NCI-H1092 treated with DMSO at 0.1 percent for 48 hours (cell line): ENCODE results near the gene OSGIN1.
A peak's percentile ranks its signal among the peaks of the same experiment; 100 is the strongest.

ENCODE experiments used
- DNase-seq: peaks from one replicate; lab custom pipeline; 2025; lab: John Stamatoyannopoulos, UW

The OSGIN1 gene

DNA sequence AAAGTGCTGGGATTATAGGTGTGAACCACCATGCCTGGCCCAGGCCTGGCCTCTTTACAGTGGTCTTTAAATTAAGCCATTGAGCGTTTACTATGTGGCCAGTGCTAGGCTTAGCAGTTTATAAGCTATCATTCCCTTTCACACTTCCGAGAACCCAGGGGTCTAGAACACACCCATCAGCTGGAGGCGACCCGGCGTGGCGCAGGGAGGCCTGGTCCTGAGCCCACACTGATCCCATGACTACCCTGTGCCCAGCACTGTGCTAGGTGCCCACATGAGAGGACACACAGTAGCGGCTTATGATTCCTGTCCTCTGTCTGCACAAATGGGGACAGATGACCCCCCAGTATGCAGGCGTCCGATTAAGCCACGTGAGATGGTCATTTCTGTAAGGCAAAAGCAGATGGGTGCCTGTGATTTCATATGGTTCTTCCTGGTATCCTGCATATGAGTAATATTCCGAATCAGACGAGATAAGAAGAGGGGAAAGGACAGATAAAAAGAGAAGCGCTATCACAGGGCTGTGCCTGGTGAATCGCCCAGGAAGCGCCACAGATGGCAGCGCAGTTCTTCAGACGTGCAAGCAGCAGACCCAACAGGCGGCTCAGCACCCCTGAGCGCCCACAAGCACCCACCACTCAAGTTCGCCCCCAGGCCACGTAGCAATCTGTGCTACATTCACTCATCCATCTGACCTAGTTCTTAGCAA is 5.3 kb downstream of the OSGIN1 start:
- DNase-seq, result no peak

DNA sequence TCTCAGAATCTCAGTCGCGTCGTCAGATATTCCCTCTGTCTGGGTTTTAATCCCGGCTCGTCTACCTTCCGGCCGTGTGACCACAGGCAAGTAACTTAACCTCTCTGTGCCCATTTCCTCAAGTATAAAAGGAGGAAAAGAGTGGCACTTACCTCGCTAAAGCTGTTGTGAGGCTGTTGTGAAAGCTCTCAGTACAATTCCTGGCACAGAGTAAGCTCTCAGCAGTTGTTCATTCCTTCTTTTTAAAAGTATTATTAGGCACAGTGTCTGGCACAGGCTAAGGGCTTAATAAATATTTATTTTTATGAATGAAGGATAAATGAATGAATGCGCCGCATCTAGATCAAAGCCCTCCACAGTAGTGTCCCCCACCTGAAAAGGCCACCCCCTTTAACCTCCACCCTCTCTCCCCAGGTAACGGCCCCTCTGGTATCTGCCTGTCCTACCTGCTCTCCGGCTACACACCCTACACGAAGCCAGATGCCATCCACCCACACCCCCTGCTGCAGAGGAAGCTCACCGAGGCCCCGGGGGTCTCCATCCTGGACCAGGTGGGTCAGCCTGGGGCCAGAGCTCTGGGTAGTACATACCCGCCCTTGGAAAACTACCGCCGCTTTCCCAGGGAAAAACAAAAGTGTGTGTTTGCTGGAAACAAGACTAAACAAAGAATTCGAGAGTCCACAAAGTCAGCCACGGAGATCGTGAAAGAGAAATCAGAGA is 6.0 kb downstream of the OSGIN1 start:
- DNase-seq, result no peak

DNA sequence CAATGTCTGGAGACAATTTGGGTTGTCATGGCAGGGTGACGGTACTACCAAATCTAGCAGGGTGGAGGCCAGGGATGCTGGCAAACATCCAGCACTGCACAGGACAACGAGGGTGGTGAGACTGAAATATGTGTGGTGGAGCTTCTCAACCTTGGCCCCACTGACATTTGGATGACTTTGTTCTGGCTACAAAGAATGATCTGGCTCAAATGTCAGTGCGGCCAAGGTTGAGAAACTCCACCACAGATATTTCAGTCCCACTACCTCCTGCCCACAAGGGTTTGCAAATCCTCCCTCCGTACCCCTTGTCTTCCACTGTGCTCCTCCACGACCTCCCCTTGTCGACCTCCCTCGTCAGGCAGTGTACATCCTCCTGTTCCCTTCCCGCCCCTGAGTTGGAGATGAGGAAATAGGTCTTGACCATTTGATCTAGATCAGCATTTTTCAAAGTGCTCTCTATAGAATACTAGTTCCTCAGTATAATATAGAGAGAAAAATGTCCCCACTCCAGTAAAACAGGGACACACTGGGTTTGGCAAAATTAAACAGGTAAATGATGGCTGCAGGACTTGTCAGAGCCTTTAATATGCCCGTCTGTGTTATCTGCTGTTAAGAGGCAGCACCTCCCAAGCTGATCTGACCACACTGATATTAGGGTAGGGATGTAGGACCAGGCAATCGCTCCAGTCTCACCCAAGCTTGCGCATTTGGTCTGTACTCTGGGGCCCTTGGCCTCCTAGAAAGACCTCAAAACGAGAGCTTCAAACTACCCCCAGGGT is 6.8 kb downstream of the OSGIN1 start:
- no peak for DNase-seq

DNA sequence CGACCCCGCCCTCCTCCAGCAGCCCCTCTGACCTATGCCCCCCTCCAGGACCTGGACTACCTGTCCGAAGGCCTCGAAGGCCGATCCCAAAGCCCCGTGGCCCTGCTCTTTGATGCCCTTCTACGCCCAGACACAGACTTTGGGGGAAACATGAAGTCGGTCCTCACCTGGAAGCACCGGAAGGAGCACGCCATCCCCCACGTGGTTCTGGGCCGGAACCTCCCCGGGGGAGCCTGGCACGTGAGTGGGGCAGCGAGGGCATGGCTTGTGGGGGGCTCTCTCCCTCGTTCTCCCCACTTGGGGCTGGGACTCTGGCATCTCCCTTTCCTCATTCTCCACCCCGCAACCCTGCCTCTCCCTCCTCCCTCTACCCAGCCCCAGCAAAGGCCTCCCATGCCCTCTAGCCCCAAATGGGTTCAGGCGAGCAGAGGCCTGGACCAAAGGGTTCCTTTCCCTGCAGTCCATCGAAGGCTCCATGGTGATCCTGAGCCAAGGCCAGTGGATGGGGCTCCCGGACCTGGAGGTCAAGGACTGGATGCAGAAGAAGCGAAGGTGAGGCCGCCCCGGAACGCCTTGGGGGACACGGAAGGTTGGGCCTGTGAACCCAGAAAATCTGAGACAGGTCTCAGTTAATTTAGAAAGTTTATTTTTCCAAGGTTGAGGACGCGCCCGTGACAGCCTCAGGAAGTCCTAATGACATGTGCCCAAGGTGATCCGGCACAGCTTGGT is 7.6 kb downstream of the OSGIN1 start:
- DNase-seq, result no peak

DNA sequence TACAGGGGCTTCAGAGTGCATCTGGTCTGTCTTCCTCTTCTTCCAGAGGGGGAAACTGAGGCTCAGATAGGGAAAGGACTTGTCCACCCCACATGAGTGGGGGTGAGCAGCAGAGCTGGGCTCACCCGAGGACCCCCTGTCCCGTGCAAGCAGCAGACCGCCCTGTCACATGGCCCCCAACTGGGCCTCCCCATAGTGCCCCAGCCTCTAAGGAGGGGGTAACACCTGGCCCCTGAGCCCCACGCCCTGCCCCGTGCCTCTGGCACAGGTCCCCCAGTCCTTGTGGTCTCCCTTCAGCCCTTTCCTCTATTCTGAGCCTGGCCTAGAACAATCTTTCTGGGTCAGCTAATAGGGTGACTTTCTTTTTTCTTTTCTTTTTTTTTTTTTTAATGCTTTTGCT is 8.6 kb downstream of the OSGIN1 start:
- DNase-seq, result no peak

DNA sequence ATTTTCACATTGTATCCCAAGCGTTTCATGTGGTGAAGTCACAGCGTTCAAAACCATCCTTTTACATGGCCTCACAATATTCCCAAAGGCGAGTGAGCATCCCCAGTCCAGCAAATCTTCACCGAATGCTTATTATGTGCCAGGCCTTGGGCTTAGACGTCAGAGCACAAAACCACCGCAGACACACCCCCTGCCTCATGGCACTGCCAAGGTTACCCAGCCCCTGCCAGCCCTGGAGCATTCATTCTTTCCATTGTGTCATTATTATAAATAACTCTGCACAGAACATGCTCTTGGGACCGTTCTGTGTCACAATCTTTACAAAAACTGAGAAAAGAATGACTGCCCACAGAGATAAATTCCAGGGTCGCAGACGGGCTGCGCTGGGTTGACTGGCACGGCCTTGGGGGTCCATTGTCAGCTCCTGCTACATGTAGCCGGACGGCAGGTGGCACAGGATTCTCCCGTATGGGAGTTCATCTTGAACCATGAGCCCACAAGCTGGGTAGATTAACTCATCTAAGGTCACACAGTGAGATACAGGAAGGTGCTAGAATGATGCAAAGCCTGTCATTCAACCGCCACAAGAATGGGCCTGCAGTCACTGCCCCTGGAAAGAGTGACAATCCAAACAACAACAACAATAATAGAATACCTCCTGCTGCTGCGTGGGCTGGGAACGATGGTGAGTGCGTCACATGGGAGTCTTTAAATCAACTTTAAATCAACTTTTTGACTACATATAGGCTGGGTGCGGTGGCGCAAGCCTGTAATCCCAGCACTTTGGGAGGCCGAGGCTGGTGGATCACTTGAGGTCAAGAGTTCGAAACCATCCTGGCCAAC is 10.5 kb downstream of the OSGIN1 start:
- DNase-seq, result no peak

DNA sequence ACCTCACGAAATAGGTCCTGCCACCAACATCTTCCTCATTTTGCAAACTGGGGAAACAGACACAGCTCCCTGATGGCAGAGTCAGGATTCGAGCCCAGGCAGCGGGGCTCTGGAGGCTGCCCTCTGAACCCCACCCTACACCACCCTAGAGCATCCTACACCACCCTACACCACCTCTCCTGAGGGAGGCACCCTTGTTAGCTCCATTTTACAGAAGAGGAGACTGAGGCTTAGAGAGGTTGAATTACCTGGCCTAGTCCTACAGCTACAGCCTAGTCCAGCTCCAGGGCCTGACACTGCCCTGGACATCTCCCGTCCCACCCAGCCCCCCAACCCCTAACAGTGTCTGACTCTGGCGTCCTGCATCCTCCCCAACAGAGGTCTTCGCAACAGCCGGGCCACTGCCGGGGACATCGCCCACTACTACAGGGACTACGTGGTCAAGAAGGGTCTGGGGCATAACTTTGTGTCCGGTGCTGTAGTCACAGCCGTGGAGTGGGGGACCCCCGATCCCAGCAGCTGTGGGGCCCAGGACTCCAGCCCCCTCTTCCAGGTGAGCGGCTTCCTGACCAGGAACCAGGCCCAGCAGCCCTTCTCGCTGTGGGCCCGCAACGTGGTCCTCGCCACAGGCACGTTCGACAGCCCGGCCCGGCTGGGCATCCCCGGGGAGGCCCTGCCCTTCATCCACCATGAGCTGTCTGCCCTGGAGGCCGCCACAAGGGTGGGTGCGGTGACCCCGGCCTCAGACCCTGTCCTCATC is 11.8 kb downstream of the OSGIN1 start:
- DNase-seq, result no peak

DNA sequence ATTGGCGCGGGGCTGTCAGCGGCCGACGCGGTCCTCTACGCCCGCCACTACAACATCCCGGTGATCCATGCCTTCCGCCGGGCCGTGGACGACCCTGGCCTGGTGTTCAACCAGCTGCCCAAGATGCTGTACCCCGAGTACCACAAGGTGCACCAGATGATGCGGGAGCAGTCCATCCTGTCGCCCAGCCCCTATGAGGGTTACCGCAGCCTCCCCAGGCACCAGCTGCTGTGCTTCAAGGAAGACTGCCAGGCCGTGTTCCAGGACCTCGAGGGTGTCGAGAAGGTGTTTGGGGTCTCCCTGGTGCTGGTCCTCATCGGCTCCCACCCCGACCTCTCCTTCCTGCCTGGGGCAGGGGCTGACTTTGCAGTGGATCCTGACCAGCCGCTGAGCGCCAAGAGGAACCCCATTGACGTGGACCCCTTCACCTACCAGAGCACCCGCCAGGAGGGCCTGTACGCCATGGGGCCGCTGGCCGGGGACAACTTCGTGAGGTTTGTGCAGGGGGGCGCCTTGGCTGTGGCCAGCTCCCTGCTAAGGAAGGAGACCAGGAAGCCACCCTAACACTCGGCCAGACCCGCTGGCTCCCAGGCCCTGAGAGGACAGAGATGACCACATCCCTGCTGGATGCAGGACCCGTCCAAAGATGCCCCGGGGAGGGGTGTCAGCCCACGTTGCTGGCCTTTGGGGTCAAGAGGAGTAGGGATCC is 12.6 kb downstream of the OSGIN1 start:
- DNase-seq, result no peak

DNA sequence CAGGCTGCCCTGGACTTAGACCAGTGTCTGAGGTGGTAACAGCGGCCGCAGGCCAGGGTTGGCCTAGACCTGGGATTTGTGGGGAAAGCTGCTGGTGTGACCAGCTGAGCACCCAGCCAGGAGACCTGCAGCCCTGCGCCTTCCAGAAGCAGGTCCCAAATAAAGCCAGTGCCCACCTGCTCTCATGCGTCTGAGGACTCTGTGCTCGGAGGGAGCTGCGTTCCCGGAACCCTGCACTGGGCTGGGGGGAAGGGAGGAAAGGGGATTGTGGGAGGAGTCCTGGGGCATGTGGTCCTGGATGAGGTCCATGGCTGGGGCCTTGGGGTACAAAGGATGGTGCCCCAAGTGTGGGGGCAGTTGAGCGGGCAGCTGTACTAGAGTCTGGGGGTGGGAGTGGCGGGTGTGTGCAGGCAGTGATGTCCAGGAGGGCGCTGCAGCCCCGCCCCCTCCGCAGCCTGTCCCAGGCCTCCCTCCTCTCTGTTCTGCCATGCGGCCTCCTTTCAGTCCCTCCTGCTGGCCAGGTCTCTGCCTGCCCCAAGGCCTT is 13.2 kb downstream of the OSGIN1 start:
- DNase-seq, result no peak

DNA sequence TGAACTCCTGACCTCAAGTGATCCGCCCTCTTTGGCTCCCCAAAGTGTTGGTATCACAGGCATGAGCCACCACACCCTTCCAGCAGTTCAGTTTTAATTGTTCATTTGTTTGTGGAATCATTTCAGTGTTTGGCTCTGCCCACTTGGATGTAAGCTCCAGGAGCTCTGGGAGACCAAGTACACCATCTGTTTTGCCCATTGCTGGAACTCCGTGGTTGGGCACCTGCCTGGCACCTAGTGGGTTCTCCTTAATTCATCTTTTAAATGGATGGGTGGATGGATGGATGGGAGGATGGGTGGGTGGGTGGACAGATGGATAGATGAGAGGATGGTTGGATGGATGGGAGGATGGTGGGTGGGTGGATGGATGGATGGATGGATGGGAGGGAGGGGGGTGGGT is 14.1 kb downstream of the OSGIN1 start:
- DNase-seq, result no peak

DNA sequence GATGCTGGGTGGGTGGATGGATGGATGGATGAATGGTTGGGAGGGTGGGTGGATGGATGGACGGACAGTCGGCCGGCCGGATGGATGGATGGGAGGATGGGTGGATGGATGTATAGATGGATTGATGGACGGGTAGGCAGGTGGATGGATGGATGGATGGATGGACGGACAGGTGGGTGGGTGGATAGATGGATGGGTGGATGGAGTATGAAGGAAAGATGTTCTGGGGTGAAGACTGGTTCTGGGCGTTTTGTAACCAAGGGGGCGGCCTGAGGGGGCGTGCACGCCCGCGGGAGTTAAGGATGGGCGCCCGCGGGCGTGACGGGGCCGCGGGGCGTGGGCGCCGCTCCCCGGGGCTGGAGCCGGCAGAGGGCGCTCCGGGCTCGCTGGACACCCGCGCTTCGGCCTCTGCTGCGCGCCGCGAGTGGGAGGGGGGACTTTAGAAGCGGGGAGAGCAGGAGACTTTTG is 14.8 kb downstream of the OSGIN1 start, which contains the start of gene NECAB2:
Gene NECAB2, plus strand, starts transcription at position 407 of the 468 bp plus-strand sequence. CDS start 405 bp downstream, outside the sequence.
- DNase-seq, result peak; percentile 4

DNA sequence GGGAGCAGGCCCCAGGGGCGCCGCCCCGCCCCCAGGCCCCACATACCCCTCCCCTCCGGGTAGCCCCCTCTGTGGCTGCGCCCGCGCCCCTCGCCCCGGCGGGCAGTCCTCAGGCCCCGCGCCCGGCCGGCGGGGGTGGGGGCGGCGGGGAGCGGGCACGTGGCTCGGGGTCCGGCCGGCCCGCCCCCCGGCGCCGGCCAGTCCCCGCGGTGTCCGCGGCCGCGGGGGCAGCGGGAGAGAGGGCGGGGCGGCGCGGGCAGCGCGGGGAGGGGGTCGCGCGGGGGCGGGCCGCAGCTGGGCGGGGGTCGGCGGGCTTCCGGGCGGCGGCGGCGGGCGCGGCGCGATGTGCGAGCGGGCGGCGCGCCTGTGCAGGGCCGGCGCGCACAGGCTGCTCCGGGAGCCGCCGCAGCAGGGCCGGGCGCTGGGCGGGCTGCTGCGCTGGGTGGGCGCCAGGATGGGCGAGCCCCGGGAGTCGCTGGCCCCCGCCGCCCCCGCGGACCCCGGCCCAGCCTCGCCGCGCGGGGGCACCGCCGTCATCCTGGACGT is 15.3 kb downstream of the OSGIN1 start:
- DNase-seq, result peak; percentile 13

DNA sequence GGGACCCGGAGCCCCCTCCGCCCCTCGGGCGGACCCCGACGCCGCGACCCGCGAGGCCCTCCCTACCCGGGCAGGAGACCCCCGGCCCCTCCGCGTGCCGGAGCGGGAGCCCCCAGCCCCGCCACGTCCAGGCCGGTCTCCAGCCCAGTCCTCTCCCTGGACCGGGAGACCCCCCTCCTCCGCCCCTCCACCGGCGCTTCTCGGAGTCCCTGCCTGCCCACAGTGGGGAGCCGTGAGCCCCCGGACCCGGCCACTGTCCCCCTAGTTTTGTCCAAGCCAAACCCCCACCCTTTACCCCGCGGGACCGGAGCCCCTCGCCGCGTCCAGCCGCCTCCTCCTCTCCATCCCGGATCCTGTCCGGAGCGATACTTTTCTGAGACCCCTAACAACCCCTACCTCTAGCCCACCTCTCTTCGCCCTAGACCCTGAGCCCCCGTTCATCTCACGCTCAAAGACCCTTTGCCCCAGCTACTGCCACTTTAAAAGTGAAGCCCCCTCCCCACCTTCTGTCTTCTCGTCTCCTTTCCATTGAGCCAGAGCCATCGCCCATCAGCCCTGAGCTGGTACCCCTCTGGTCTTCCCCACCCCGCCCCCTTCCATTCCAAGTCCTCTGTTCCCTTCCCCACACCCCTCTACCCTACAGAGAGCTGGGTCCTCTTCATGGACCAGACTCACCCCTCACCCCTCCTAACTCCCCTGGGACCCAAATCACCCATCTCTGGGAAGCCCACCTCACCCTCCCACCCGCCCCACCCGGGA is 16.0 kb downstream of the OSGIN1 start:
- no peak for DNase-seq

DNA sequence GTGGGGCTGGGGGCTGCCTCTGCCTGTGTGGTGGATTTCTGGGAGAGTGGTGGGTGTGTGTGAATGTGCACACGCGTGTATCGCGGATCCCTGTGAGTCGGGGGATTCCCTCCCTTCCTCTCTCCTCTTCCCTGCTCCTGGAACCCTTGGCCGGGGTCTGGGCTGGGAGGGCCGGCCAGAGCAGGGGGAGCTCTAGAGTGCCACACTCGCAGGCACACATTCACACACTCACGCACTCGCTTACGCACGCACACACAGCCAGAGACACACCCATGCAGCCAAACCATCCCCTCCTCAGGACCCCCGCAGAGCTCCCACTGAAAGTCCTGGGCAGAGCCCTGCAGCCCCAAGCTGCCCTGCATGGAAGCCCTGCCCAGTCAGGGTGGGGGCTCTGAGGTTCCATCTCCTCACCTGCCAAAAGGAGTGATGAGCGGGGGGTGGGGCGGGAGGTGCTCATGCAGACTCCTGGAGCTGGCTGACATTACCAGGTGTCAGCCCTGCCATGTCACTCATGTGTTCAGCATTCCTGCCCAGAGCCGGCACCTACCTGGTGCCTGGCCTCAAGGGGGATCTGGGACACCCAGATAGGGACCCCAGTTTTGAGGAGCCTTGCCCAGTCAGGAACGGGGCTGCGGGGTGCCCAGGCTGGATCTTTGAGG is 16.9 kb downstream of the OSGIN1 start:
- DNase-seq, result no peak

DNA sequence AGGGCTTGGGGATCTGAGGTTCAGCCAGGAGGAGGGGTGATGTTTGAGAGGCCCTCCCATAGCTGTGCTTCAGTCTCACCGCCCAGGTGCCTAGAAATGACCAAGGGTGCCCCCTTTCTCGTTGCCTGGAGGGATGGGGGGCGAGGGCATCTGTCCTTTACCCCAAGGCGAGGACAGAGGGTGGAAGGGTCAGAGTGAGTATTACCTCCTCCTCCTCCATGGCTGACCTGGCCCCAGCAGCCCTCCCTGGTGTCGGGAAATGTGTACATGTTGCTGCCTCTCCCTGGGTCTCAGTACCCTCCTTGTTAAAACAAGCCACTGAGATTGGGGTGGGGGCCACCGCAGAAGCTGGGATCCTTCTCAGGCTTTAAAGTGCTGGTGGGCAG is 17.4 kb downstream of the OSGIN1 start:
- DNase-seq, result no peak

DNA sequence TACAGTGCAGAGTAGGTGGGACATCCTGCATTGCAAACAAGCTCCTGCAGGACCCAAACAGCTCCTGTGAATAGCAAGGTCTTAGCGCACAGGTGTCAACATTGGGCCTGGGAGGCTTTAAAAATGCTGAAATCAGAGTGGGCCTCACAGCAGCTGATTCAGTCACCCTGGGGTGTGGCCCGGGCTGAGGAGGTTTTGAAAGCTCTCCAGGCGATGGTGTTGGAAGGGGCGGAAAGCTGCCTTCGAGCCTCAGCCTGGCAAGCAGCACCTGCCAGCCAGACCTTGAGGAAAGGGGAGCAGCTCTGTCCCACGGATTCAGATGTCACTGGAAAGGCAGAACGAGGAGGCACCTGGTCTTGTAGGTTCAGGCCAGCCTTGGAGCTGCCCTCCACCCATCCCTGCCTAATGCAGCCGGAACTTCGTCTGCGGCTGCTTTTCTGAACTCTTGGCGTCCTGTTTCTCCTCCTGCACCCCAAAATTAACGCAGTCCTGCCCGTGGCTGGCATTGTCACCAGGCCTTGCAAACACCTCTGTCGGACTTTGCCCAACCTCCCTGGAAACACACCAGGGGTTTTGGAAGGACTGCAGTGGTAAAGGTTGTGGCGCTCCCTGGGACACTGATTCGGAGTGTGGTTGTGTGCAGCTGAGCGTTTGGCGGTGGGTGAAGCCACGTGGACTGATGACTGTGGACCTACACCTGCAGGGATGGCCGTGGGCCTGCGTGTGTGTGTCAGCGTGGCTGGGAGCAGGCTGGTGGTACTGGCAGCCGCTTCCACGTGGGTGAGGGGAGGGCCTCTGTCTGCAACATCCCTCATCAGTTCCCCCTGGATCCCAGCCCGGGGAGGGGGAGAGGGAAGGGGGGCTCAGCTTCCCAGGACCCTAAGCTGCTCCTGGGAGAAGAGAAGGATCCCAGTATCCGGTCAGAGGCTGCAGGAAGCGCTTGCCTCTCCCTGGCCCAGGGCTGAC is 18.4 kb downstream of the OSGIN1 start:
- no peak for DNase-seq
